Vagina (tissue), 2 donors: ENCODE results near the gene PDE4A. TPM values are rescaled to one million over a fixed set of nuclear protein-coding genes. Genes with fewer than 3 reads are reported as not detected.
"Not testable (repeated sequence)": the region's sequence is repeated elsewhere in the genome, so short reads cannot be mapped to it uniquely, and the experiment has no call there.

Experiments used
- DNase-seq, 2 donors: peaks; one replicate each; pipeline ENCODE4 v3.0.0-alpha.2; 2017; ENCODE audit errors: extremely low spot score in 2 of 2
- H3K27ac ChIP-seq: fragments of 200-600 bp; sonication (generic); one replicate; pipeline ENCODE4 v1.5.1; 2019
- H3K27me3 ChIP-seq: fragments of 200-600 bp; sonication (generic); one replicate; pipeline ENCODE4 v1.5.1; 2019
- H3K36me3 ChIP-seq, 2 donors: fragments of 200-600 bp; sonication (generic); one replicate each; pipeline ENCODE4 v1.5.1; 2017 to 2019
- H3K4me1 ChIP-seq: fragments of 200-600 bp; sonication (generic); one replicate; pipeline ENCODE4 v1.5.1; 2019
- H3K4me3 ChIP-seq, 2 donors: fragments of 200-600 bp; sonication (generic); 1 replicate in 1 of 2; 2 replicates in 1 of 2; pipeline ENCODE4 v1.5.1; 2016 to 2019
- H3K9me3 ChIP-seq: fragments of 200-600 bp; sonication (generic); one replicate; pipeline ENCODE4 v1.5.1; 2019
- POLR2A ChIP-seq, 2 donors: fragments of 450-650 bp; IDR thresholded peaks; one replicate each; pipeline ENCODE4 v1.6.1; 2017; ENCODE audit warnings: antibody characterized with exemption in 2 of 2, mild to moderate bottlenecking in 2 of 2, moderate library complexity in 2 of 2
- POLR2AphosphoS5 ChIP-seq, 2 donors: sonication (generic); formaldehyde crosslinking; IDR thresholded peaks; one replicate each; pipeline ENCODE4 v1.9.0; 2017; ENCODE audit warnings: antibody characterized with exemption in 2 of 2, mild to moderate bottlenecking in 2 of 2, low read depth in 1 of 2; ENCODE audit not compliant: insufficient read depth in 1 of 2
- intact Hi-C: fragments of 100-400 bp; cut with DNase I; formaldehyde crosslinking; loops from one replicate; pipeline ENCODE4 v1.15.1; 2023
- total RNA-seq: library from RNA; depleted of rRNA; stranded (reverse); fragments of >200 nt; gene quantifications from one replicate; pipeline ENCODE4 v1.2.3, GENCODE V29; 2016
- TF ChIP-seq, protein P1 (sequence below), 3 experiments: fragments of 450-650 bp in 2 of 3; fragments of 200-600 bp in 1 of 3; sonication (generic) in 1 of 3; IDR thresholded peaks; one replicate each; pipeline ENCODE4 v1.5.1; 2017 to 2019; ENCODE audit warnings: antibody characterized with exemption in 3 of 3, mild to moderate bottlenecking in 2 of 3, moderate library complexity in 2 of 3

Gene PDE4A
- total RNA-seq, 1 donor from 2014 or later = 16.7 TPM

DNA sequence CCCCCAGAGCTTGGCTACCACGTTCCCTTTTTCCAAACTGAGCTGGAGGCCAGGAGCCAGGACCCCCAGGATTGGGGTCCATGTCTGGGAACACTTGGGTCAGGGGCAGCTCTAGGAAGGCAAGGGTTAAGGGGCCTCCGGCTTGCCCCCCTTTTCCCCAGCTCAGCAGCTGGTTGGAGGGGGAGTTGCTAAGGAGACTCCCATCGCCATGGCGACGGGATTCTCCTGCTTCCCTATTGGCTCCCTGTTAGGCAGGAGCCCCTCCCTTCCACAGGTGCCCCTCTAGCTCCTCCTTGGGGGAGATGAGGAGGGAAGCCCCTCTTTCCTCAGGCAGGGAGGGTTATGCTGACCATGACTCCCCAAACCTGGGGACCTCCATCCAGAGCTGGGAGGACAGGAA, 33.9 kb downstream of the PDE4A start:
- no peak overlapping the region for H3K27ac ChIP-seq
- no peaks in the 10 kb centered on the region for H3K27me3 ChIP-seq
- DNase-seq = no peak
- no peaks in the 10 kb centered on the region for H3K9me3 ChIP-seq
- intact Hi-C loops = no loop called here
- no peaks in the 10 kb centered on the region for H3K36me3 ChIP-seq
- no peak overlapping the region for H3K4me3 ChIP-seq
- no peaks in the 10 kb centered on the region for H3K4me1 ChIP-seq
- TF ChIP-seq POLR2A (IDR thresholded peaks at IDR 0.05) = no peak
- no peak for TF ChIP-seq POLR2AphosphoS5 (IDR thresholded peaks at IDR 0.05; ENCODE audit: insufficient read depth in 1 of 2, low read depth in 1 of 2)
- TF ChIP-seq, protein P1, sequence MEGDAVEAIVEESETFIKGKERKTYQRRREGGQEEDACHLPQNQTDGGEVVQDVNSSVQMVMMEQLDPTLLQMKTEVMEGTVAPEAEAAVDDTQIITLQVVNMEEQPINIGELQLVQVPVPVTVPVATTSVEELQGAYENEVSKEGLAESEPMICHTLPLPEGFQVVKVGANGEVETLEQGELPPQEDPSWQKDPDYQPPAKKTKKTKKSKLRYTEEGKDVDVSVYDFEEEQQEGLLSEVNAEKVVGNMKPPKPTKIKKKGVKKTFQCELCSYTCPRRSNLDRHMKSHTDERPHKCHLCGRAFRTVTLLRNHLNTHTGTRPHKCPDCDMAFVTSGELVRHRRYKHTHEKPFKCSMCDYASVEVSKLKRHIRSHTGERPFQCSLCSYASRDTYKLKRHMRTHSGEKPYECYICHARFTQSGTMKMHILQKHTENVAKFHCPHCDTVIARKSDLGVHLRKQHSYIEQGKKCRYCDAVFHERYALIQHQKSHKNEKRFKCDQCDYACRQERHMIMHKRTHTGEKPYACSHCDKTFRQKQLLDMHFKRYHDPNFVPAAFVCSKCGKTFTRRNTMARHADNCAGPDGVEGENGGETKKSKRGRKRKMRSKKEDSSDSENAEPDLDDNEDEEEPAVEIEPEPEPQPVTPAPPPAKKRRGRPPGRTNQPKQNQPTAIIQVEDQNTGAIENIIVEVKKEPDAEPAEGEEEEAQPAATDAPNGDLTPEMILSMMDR (IDR thresholded peaks at IDR 0.05) = no peak

DNA sequence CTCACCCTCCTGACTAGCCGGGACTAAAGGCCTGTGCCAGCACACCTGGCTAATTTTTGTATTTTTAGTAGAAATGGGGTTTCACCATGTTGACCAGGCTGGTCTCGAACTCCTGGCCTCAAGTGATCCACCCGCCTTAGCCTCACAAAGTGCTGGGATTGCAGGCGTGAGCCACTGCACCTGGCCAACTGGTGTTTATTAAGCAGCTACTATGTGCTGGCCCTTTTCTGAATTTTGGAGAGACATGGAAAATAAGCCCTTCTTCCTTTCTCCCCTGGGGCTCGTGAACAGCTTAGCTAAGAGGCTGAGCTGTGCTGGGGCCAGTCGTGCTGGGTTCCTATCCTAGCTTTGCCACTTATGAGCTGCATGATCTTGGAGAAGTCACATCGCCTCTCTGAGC, 38.4 kb downstream of the PDE4A start:
- H3K27ac ChIP-seq, H3K4me3 ChIP-seq, H3K4me1 ChIP-seq, H3K27me3 ChIP-seq, DNase-seq, H3K36me3 ChIP-seq, intact Hi-C loops, H3K9me3 ChIP-seq: not testable (repeated sequence)

DNA sequence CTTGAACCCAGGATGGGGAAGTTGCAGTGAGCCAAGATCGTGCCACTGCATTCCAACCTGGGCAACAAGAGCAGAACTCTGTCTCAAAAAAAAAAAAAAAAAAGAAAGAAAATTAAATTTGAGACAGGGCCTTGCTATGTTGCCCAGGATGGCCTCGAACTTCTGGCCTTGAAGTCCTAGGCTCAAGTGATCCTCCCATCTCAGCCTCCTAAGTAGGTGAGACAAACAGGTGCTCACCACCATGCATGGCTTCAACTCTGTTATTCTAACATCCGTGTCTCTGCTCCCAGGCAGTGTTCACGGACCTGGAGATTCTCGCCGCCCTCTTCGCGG, 40.3 kb downstream of the PDE4A start:
- intact Hi-C loops = no loop called here
- Histone ChIP-seq H3K9me3 (no peaks in the 10 kb centered on the region), H3K4me3 (peak overlapping the region in 1 of 2 donors; percentile 39), H3K27ac (no peak overlapping the region), H3K36me3 (peaks cover 0 to 17% of the 10 kb centered on the region in 2 donors), H3K4me1 (peaks cover 7% of the 10 kb centered on the region), H3K27me3 (no peaks in the 10 kb centered on the region)
- no peak for DNase-seq
- TF ChIP-seq POLR2AphosphoS5 (IDR thresholded peaks at IDR 0.05; ENCODE audit: insufficient read depth in 1 of 2, low read depth in 1 of 2) (no peak), POLR2A (IDR thresholded peaks at IDR 0.05) (no peak)
- TF ChIP-seq, protein P1 (IDR thresholded peaks at IDR 0.05) = no peak

DNA sequence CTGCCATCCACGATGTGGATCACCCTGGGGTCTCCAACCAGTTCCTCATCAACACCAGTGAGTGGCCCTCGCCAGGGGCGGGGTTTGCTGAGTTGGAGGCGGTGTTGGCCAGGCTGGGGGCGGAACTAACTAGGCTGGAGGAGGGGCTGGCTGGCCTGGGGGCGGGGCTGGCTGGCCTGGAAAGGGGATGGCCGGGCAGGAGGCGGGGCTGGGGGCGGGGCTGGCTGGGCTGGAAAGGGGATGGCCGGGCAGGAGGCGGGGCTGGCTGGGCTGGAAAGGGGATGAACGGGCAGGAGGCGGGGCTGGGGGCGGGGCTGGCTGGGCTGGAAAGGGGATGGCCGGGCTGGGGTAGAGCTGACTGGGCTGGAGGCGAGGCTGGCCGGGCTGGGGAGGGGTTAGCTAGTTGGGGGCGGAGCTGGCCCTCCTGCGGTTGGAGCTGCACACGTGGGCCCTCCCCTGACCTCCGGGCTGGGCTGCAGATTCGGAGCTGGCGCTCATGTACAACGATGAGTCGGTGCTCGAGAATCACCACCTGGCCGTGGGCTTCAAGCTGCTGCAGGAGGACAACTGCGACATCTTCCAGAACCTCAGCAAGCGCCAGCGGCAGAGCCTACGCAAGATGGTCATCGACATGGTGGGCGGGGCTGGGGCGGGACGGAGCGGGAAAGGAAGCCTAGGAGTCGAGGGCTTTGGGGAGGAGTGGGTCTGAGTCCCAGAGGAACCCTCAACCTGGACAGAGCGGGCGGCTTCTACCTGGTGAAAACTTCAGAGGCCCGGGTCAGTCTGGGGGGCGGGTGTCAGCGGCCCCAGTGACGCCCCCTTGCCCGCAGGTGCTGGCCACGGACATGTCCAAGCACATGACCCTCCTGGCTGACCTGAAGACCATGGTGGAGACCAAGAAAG, 41.0 kb downstream of the PDE4A start:
- Histone ChIP-seq H3K4me3 (peak overlapping the region; percentile 37 to 39), H3K27ac (no peak overlapping the region), H3K4me1 (peaks cover 7% of the 10 kb centered on the region), H3K27me3 (no peaks in the 10 kb centered on the region), H3K9me3 (no peaks in the 10 kb centered on the region), H3K36me3 (peaks cover 0 to 17% of the 10 kb centered on the region in 2 donors)
- intact Hi-C loops = no loop called here
- no peak for DNase-seq
- TF ChIP-seq POLR2A (IDR thresholded peaks at IDR 0.05) = no peak
- TF ChIP-seq POLR2AphosphoS5 (IDR thresholded peaks at IDR 0.05; ENCODE audit: insufficient read depth in 1 of 2, low read depth in 1 of 2) = no peak
- TF ChIP-seq, protein P1 (IDR thresholded peaks at IDR 0.05) = no peak

DNA sequence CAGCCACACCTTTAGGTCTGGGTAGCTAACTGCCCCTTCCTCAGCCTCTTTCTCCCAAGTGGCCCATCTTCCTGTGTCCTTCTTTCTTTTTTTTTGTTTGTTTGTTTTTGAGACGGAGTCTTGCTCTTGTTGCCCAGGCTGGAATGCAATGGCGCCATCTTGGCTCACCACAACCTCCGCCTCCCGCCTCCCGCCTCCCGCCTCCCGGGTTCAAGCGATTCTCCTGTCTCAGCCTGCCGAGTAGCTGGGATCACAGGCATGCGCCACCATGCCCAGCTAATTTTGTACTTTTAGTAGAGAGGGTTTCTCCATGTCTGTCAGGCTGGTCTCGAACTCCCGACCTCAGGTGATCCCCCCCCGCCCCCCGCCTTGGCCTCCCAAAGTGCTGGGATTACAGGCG, 41.7 kb downstream of the PDE4A start:
- H3K4me3 ChIP-seq, intact Hi-C loops, H3K9me3 ChIP-seq, H3K27me3 ChIP-seq, H3K27ac ChIP-seq, DNase-seq, H3K4me1 ChIP-seq: not testable (repeated sequence)
- peaks cover 0 to 21% of the 10 kb centered on the region in 2 donors for H3K36me3 ChIP-seq

DNA sequence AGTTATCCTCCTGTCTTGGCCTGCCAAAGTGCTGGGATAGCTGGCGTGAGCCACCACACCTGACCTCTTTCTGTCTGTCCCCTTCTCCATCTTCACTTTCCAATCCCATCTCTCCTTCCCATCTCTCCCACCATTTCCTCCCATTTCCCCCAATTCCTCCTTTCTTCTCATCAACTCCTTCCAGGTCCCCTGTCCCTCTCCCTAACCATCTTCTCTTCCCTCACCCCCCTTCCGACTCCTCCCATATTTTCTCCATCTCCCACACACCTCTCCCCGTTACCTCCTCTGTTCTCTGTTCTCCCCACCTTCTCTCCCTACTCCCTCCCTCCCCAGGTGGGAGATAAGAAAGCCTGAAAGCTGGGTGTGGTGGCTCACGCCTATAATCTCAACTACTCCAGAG, 42.2 kb downstream of the PDE4A start:
- TF ChIP-seq POLR2A (IDR thresholded peaks at IDR 0.05) (no peak), POLR2AphosphoS5 (IDR thresholded peaks at IDR 0.05; ENCODE audit: insufficient read depth in 1 of 2, low read depth in 1 of 2) (no peak)
- TF ChIP-seq, protein P1 (IDR thresholded peaks at IDR 0.05) = no peak
- Histone ChIP-seq H3K27me3 (no peaks in the 10 kb centered on the region), H3K27ac (no peak overlapping the region), H3K36me3 (peaks cover 0 to 24% of the 10 kb centered on the region in 2 donors), H3K9me3 (no peaks in the 10 kb centered on the region), H3K4me1 (peaks cover 7% of the 10 kb centered on the region), H3K4me3 (no peak overlapping the region)
- intact Hi-C loops = no loop called here
- no peak for DNase-seq
